GM13976 (cell line): ENCODE data around the gene GNS.

Source experiments
- DNase-seq: peaks from one replicate; pipeline ENCODE4 v3.0.0; 2012; ENCODE audit warnings: low spot score
- in situ Hi-C: fragments of 300-500 bp; cut with MboI; formaldehyde crosslinking; loops from one replicate; pipeline ENCODE4 v1.12.0; 2022; ENCODE audit warnings: low sequenced_read_pairs, mixed read lengths, inconsistent platforms; ENCODE audit not compliant: unreplicated experiment
- TF ChIP-seq, protein P1 (sequence below): IDR thresholded peaks from 2 replicates; pipeline ENCODE4 v1.5.1; 2012; ENCODE audit warnings: borderline replicate concordance, mild to moderate bottlenecking; ENCODE audit not compliant: insufficient read depth; ENCODE audit errors: extremely low read depth, missing control alignments, control extremely low read depth

The GNS gene

DNA sequence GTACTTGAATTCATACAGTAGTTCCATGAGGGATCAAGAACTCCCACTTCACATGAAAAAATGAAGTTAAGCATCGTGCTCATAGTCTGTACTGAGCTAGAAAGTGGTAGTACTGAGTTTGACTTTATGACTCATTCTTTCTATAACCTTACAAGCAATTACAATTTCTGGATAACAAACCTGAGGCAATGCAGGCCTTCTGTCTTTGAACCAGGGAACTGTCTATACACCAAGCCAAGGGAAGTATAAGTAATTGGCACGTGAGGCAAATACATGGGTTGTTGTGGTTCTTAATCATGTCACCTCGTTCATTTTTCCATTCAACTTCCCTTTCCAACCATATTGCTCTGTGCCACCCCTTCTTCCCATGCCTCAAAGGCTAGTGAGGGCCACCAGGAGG, 16.8 kb downstream of the GNS start:
- DNase-seq = no peak
- in situ Hi-C loops = no loop called here
- TF ChIP-seq, protein P1, sequence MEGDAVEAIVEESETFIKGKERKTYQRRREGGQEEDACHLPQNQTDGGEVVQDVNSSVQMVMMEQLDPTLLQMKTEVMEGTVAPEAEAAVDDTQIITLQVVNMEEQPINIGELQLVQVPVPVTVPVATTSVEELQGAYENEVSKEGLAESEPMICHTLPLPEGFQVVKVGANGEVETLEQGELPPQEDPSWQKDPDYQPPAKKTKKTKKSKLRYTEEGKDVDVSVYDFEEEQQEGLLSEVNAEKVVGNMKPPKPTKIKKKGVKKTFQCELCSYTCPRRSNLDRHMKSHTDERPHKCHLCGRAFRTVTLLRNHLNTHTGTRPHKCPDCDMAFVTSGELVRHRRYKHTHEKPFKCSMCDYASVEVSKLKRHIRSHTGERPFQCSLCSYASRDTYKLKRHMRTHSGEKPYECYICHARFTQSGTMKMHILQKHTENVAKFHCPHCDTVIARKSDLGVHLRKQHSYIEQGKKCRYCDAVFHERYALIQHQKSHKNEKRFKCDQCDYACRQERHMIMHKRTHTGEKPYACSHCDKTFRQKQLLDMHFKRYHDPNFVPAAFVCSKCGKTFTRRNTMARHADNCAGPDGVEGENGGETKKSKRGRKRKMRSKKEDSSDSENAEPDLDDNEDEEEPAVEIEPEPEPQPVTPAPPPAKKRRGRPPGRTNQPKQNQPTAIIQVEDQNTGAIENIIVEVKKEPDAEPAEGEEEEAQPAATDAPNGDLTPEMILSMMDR = no peak

DNA sequence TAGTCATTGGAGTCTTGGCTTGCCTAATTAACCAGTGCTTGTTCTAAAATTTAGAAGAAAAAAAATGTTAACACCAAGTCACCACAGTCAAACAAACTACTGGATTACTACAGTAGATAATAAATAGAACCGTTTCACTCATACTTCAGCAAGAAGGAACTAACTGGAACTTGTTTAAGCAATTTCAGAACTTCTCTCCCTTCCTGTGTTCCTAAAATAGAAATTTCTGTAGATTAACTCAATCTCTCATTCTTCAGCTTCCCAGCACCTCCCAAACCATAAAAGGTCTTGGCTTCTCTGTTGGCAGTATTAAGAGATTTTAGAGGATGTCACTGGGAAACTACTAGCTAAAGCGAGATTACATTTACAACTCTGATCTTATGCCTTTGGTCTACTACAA, 18.6 kb downstream of the GNS start:
- TF ChIP-seq, protein P1 = no peak
- in situ Hi-C loops = no loop called here

GRCh38 chr12:64739778-64740177, 19.4 kb downstream of the GNS start:
- in situ Hi-C loops = no loop called here
- TF ChIP-seq, protein P1 = no peak
- no peak for DNase-seq

More for the DNA sequence above, 18.6 kb downstream of the GNS start:
- no peak for DNase-seq

- in situ Hi-C loops = no loop called here
- TF ChIP-seq, protein P1 = no peak
- no peak for DNase-seq
Observed at GRCh38 chr12:64737539-64737938, 21.7 kb downstream of the GNS start.

DNA sequence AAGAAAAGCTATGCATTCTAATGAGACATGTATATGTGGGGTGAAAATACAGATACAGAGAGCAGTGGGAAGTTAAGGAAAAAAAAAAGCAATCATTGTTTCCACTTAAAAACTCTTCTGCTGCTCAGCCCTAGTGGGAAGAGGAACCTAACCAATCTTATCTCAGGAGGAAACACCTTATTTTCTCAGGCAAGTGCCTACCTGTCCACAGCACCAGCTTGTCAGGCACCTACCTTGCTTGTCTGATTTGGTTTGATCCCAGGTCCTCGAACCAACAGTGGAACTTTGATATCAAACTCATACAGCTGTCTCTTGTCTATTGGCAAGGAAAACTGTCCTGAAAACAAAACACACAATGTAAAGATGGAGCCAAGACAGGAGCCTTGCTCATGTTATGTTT, 22.4 kb downstream of the GNS start:
- TF ChIP-seq, protein P1 = no peak
- in situ Hi-C loops = no loop called here
- DNase-seq = no peak

DNA sequence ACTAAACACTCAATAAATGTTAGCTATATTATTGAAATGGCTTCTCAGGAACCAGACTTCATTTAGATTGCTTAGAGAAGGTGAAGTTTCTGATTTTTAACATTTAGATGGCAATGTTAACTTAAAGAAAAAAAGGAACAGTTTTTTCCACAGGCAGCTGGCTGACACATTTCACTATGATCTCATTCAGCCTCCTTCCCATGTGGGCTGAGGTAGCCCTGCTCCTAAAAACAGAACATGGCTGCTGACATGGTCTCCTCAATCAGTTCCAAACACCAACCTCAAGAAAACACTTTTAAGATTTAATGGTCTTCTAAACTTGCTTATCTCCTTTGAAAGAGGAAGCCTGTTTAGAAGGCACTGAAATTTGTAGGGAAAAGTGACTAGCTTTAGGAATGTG, 23.8 kb downstream of the GNS start:
- TF ChIP-seq, protein P1 = no peak
- in situ Hi-C loops = no loop called here
- no peak for DNase-seq

DNA sequence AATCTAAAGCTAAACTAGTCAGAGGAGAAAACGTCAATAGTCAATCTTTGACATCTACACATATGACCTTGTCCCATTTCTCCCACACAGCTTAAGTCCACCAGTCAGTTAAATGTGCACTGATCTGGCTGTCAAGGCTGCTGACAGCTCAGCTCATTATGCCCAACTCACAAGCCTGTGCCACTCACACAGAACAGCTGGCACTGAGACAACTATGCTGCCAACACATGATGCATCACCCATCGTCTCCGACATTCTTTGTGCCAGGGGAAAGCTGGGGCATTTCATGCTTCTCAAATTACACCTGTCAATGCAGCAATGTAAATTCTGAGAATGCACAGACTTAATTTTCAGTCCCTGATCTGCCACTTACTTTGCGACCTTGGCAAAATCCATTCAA, 25.3 kb downstream of the GNS start:
- no peak for DNase-seq
- in situ Hi-C loops = no loop called here
- TF ChIP-seq, protein P1 = no peak
